ENCODE measurements around the gene SPATA9.

Gene SPATA9

GRCh38 chr5:95682891-95683290 is at the start of gene SPATA9:
SPATA9 (minus strand) TSS chr5:95682991; CDS start chr5:95682854, 137 bp downstream.
- DNase-seq (ENCODE audit: low read depth, low spot score) = no peak
- Histone ChIP-seq H3K27ac (no peak within 1 kb of the TSS), H3K9me3 (ENCODE audit: low read depth, low read length) (no peaks in the 10 kb centered on the region), H3K4me3 (no peak within 1 kb of the TSS), H3K36me3 (ENCODE audit: insufficient read depth, low read length) (no peaks in the 10 kb centered on the region), H3K9ac (ENCODE audit: insufficient read length) (no peak within 1 kb of the TSS)
- TF ChIP-seq FOXP2 (optimal IDR thresholded peaks at IDR 0.05; ENCODE audit: control extremely low read depth, extremely low read length, insufficient read depth) (no peak), EZH2 (IDR thresholded peaks at IDR 0.05) (no peak), POLR2AphosphoS5 (IDR thresholded peaks at IDR 0.05; ENCODE audit: borderline replicate concordance, low read depth, low read length) (no peak)

GRCh38 chr5:95731571-95732554 is 49.1 kb upstream of the SPATA9 start:
- Histone ChIP-seq H3K27ac (peak overlapping the region; percentile 99), H3K9ac (ENCODE audit: insufficient read length) (peak overlapping the region; percentile 89), H3K4me3 (peak overlapping the region; percentile 90), H3K36me3 (ENCODE audit: insufficient read depth, low read length) (peaks cover 41% of the 10 kb centered on the region), H3K9me3 (ENCODE audit: low read depth, low read length) (no peaks in the 10 kb centered on the region)
- TF ChIP-seq FOXP2 (optimal IDR thresholded peaks at IDR 0.05; ENCODE audit: control extremely low read depth, extremely low read length, insufficient read depth) (no peak), POLR2AphosphoS5 (IDR thresholded peaks at IDR 0.05; ENCODE audit: borderline replicate concordance, low read depth, low read length) (no peak), EZH2 (IDR thresholded peaks at IDR 0.05) (no peak)
- DNase-seq (ENCODE audit: low read depth, low spot score) = no peak

- peak within 1 kb of the TSS; percentile 99 for H3K27ac ChIP-seq
- no peaks in the 10 kb centered on the region for H3K9me3 ChIP-seq (ENCODE audit: low read depth, low read length)
- DNase-seq (ENCODE audit: low read depth, low spot score) = no peak
- peak within 1 kb of the TSS; percentile 89 for H3K9ac ChIP-seq (ENCODE audit: insufficient read length)
- peak; percentile 79 for TF ChIP-seq FOXP2 (optimal IDR thresholded peaks at IDR 0.05; ENCODE audit: control extremely low read depth, extremely low read length, insufficient read depth)
- no peak for TF ChIP-seq EZH2 (IDR thresholded peaks at IDR 0.05)
- TF ChIP-seq POLR2AphosphoS5 (IDR thresholded peaks at IDR 0.05; ENCODE audit: borderline replicate concordance, low read depth, low read length) = peak; percentile 57
- H3K4me3 ChIP-seq = peak within 1 kb of the TSS; percentile 90
- H3K36me3 ChIP-seq (ENCODE audit: insufficient read depth, low read length) = peaks cover 32% of the 10 kb centered on the region
Observed at GRCh38 chr5:95730730-95731570, 48.2 kb upstream of the SPATA9 start, which contains the start of gene RHOBTB3. RHOBTB3 (plus strand) TSS chr5:95731336; CDS start chr5:95731683, 347 bp downstream.

GRCh38 chr5:95730011-95730700 is 47.4 kb upstream of the SPATA9 start:
- H3K9ac ChIP-seq (ENCODE audit: insufficient read length) = peak overlapping the region; percentile 89
- H3K4me3 ChIP-seq = peak overlapping the region; percentile 90
- H3K9me3 ChIP-seq (ENCODE audit: low read depth, low read length) = no peaks in the 10 kb centered on the region
- no peak for TF ChIP-seq EZH2 (IDR thresholded peaks at IDR 0.05)
- TF ChIP-seq FOXP2 (optimal IDR thresholded peaks at IDR 0.05; ENCODE audit: control extremely low read depth, extremely low read length, insufficient read depth) = no peak
- TF ChIP-seq POLR2AphosphoS5 (IDR thresholded peaks at IDR 0.05; ENCODE audit: borderline replicate concordance, low read depth, low read length) = no peak
- no peak for DNase-seq (ENCODE audit: low read depth, low spot score)
- H3K36me3 ChIP-seq (ENCODE audit: insufficient read depth, low read length) = peaks cover 24% of the 10 kb centered on the region
- H3K27ac ChIP-seq = peak overlapping the region; percentile 99

- no peaks in the 10 kb centered on the region for H3K9me3 ChIP-seq (ENCODE audit: low read depth, low read length)
- peak overlapping the region; percentile 89 for H3K9ac ChIP-seq (ENCODE audit: insufficient read length)
- no peak for TF ChIP-seq FOXP2 (optimal IDR thresholded peaks at IDR 0.05; ENCODE audit: control extremely low read depth, extremely low read length, insufficient read depth)
- peak overlapping the region; percentile 99 for H3K27ac ChIP-seq
- DNase-seq (ENCODE audit: low read depth, low spot score) = no peak
- H3K36me3 ChIP-seq (ENCODE audit: insufficient read depth, low read length) = peaks cover 16% of the 10 kb centered on the region
- H3K4me3 ChIP-seq = peak overlapping the region; percentile 90
Observed at GRCh38 chr5:95729115-95730010, 46.6 kb upstream of the SPATA9 start.

GRCh38 chr5:95728494-95729114 is 45.8 kb upstream of the SPATA9 start:
- no peak overlapping the region for H3K4me3 ChIP-seq
- H3K9ac ChIP-seq (ENCODE audit: insufficient read length) = no peak overlapping the region
- no peaks in the 10 kb centered on the region for H3K9me3 ChIP-seq (ENCODE audit: low read depth, low read length)
- peak overlapping the region; percentile 99 for H3K27ac ChIP-seq
- DNase-seq (ENCODE audit: low read depth, low spot score) = no peak
- peaks cover 9% of the 10 kb centered on the region; the same call in 1 of the 2 replicates for H3K36me3 ChIP-seq (ENCODE audit: insufficient read depth, low read length)
- TF ChIP-seq EZH2 (IDR thresholded peaks at IDR 0.05) (no peak), POLR2AphosphoS5 (IDR thresholded peaks at IDR 0.05; ENCODE audit: borderline replicate concordance, low read depth, low read length) (no peak), FOXP2 (optimal IDR thresholded peaks at IDR 0.05; ENCODE audit: control extremely low read depth, extremely low read length, insufficient read depth) (no peak)

Data from SK-N-MC (cell line).